MG63 (cell line): Measurements from ENCODE around the gene SHC4. TPM values are rescaled to one million over a fixed set of nuclear protein-coding genes. Genes with fewer than 3 reads are reported as not detected.

Source experiments
- DNase-seq: peaks from one replicate; pipeline ENCODE4 v3.0.0-alpha.2; 2020
- H3K27me3 ChIP-seq: fragments of 250-450 bp; sonication (Bioruptor Pico); 2 replicates; pipeline ENCODE4 v1.5.1; 2020; ENCODE audit warnings: mild to moderate bottlenecking, moderate library complexity
- H3K36me3 ChIP-seq: fragments of 250-450 bp; sonication (Bioruptor Pico); 2 replicates; pipeline ENCODE4 v1.5.1; 2020; ENCODE audit warnings: mild to moderate bottlenecking, moderate library complexity
- H3K4me3 ChIP-seq: fragments of 250-450 bp; sonication (Bioruptor Pico); 2 replicates; pipeline ENCODE4 v1.5.1; 2020; ENCODE audit warnings: mild to moderate bottlenecking, moderate library complexity
- H3K9me3 ChIP-seq: fragments of 250-450 bp; sonication (Bioruptor Pico); 2 replicates; pipeline ENCODE4 v1.5.1; 2020; ENCODE audit warnings: mild to moderate bottlenecking, moderate library complexity
- total RNA-seq: library from RNA; depleted of rRNA; stranded (reverse); fragments of >200 nt; shearing (Covaris generic); gene quantifications from 2 replicates; pipeline ENCODE4 v1.2.3, GENCODE V29; 2014; ENCODE audit warnings: low replicate concordance

The SHC4 gene
- total RNA-seq, 1 experiment from 2014 or later, result not detected

DNA sequence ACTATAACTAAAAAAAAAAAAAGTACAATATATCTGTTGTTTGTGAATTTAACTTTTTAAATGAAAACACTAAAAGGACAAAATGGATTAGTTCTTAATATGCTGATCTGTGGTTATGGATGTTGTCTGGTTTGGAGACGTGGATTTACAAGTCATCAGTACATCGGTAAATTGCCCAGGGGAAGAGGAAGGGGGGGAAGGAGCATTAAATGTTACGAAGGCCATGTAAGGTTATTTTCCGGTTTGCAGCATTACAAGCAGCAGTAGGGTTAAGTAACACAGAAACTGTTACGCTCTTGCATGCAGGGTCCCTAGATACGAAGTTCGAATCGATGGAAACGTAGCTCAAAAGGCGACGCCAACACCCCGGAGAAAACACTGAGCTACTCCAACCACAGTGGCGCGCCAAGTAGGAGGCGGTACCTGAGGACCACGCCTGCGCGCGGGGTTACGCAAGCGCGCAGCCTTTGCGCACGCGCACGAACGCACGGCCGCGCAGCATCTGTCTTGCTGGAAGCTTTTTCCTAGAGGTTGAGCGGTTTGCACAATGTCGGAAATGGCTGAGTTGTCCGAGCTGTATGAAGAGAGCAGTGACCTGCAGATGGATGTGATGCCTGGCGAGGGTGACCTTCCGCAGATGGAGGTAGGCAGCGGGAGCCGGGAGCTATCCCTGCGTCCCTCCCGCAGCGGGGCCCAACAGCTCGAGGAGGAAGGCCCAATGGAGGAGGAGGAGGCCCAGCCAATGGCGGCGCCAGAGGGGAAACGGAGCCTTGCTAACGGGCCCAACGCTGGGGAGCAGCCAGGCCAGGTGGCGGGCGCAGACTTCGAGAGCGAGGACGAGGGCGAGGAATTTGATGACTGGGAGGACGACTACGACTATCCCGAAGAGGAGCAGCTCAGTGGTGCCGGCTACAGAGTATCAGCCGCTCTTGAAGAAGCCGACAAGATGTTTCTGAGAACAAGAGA lies 85.8 kb downstream of the SHC4 start, which contains the start of gene EID1:
TSS of gene EID1 (plus strand) at position 505 of the 966 bp plus-strand sequence. CDS start at position 548, 43 bp downstream.
- Histone ChIP-seq H3K9me3 (no peaks in the 10 kb centered on the region), H3K36me3 (no peaks in the 10 kb centered on the region; the same call in 1 of the 2 replicates), H3K4me3 (peak within 1 kb of the TSS; percentile 77), H3K27me3 (no peaks in the 10 kb centered on the region)
- peak; percentile 92 for DNase-seq

DNA sequence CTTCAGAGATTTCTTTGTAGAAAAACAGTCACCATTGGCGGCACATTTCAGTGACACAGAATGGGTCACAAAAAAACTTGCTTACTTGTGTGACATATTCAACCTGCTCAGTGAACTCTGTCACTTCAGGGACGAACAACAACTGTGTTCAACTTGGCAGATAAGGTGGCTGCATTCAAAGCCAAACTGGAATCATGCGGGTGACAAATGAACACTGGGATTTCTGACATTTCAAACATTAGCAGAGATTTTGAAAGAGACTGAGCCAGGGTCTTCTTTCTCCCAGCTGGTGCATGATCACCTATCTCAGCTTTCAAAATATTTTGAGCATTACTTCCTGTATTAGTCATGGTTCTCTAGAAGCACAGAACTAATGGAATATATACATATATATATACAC lies 87.7 kb downstream of the SHC4 start:
- H3K4me3 ChIP-seq, result no peak overlapping the region
- H3K27me3 ChIP-seq, result no peaks in the 10 kb centered on the region
- no peaks in the 10 kb centered on the region; the same call in 1 of the 2 replicates for H3K36me3 ChIP-seq
- no peaks in the 10 kb centered on the region for H3K9me3 ChIP-seq
- no peak for DNase-seq

DNA sequence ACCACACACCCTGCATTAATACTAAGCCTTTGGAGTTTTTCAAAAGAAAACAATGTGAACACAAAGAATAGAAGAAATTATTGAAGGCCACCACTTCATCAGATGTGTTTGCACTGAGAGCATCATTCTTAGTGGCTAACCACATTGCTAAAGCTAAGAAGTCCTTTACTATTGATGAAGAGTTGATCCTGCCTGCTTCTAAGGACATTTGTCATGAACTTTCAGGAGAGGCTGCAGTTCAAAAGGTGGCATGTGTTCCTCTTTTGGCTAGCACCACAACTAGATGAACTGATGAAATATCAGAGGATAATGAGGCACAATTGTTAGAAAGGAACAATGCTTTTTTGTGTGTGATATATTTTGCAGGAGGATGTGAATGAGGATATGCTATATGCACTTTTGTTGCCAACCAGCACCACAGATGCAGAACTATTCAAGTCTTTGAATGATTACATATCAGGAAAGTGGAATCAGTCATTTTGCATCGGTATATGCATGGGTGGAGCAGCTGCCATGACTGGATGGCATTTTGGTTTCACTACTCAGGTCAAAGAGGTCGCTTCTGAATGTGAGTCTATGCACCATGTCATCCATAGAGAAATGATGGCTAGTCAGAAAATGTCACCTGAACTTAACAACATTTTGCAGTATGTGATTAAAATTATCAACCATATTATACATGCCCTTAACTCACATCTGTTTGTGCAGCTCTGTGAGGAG lies 88.3 kb downstream of the SHC4 start:
- no peaks in the 10 kb centered on the region; the same call in 1 of the 2 replicates for H3K36me3 ChIP-seq
- H3K27me3 ChIP-seq, result no peaks in the 10 kb centered on the region
- no peak for DNase-seq
- H3K4me3 ChIP-seq, result no peak overlapping the region
- H3K9me3 ChIP-seq, result no peaks in the 10 kb centered on the region

DNA sequence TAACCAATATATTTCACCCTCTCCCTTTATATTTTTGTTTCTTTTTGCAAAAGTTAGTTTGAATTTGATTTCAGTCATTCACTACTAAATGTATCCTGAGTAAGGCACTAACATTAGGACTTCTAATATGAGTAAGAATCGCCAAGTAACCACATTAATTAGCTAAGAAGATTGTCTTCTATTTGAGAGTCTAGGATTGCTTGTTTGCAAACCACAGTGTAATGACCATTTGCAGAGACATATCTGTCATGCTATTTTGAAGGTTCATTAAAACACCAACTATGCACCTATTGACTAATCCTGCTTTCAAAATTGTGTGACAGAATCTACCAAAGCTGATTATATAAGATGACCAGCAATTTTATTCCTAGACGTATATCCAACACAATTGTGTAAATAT lies 91.1 kb downstream of the SHC4 start:
- Histone ChIP-seq H3K27me3 (no peaks in the 10 kb centered on the region), H3K9me3 (no peaks in the 10 kb centered on the region), H3K36me3 (no peaks in the 10 kb centered on the region), H3K4me3 (no peak overlapping the region)
- no peak for DNase-seq

DNA sequence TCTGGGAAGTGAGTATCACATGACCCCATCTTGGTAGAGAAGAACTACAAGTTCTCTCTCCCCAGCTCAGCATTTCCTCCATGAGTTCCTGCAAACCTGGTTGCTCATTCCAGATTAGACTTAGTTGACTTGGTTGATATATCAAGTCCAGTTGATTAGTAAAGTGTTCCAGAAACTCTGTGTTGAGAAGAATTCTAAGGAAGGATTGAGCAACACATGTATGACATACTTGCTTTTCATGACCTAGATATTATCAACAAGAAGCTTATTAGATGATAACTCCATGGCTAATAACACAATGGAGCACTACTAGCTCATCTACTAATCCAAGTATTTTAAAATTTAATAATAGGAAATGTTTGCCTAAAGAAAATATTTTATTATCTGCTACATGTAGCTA lies 92.2 kb downstream of the SHC4 start:
- no peaks in the 10 kb centered on the region for H3K36me3 ChIP-seq
- no peak for DNase-seq
- no peaks in the 10 kb centered on the region for H3K9me3 ChIP-seq
- H3K4me3 ChIP-seq, result no peak overlapping the region
- no peaks in the 10 kb centered on the region for H3K27me3 ChIP-seq

DNA sequence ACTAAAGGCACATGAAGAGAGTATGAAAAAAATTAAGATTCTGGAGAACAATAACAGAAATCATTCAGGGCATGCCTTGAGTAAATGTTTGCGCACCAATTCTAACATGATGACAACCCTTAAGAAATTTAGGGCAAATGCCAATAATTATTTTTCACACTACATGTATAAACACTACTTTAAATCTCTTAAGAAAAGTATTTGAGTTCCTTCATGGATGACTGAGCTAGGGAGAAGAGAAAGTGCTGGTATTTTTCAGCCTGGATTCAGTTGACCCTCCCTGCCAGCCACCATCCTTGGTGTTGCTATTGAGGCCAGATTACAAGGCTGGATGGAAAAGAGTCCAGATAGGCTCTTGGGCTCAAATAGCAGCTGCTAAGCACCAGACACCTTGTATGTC lies 93.8 kb downstream of the SHC4 start:
- Histone ChIP-seq H3K4me3 (no peak overlapping the region), H3K9me3 (no peaks in the 10 kb centered on the region), H3K36me3 (no peaks in the 10 kb centered on the region), H3K27me3 (no peaks in the 10 kb centered on the region)
- no peak for DNase-seq

DNA sequence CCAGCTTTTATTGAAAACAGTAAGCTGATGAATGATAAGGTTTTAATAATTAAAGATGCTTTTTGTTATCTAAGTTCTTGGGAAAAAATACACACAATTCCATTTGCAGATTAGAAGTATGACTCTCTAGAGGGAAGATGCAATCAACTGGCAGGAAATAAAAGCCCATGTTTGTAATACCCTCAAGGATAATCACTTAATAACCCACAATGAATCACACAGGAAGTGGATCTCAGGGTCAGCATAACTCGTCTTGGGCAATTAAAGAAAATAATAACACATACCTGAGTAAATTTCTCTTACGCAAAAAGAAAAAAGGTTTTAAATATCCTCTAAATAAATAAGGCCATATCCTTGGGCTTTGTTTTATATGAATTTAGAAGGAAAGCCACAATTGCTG lies 95.2 kb downstream of the SHC4 start:
- H3K36me3 ChIP-seq, result no peaks in the 10 kb centered on the region
- H3K4me3 ChIP-seq, result no peak overlapping the region
- no peaks in the 10 kb centered on the region for H3K27me3 ChIP-seq
- DNase-seq, result no peak
- H3K9me3 ChIP-seq, result no peaks in the 10 kb centered on the region

DNA sequence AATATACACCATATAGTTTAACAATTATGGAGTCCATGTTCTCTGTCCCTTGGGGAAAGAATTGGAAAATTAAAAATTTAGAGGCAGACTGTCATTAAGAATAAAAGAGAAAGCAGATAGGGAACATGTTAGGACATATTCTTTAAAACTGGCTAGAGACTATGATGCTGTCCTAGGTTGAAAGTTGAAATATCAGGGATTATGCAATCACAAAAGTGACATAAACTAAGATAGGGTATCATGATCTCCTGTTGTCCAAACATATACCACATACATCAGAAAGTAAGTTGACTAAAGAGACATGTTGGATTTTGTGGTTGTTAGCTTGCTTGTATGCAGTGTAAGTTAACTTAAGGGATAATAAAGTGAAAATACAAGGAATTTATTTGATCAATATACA lies 95.7 kb downstream of the SHC4 start:
- DNase-seq, result no peak
- no peaks in the 10 kb centered on the region for H3K9me3 ChIP-seq
- H3K4me3 ChIP-seq, result no peak overlapping the region
- H3K27me3 ChIP-seq, result no peaks in the 10 kb centered on the region
- H3K36me3 ChIP-seq, result no peaks in the 10 kb centered on the region

DNA sequence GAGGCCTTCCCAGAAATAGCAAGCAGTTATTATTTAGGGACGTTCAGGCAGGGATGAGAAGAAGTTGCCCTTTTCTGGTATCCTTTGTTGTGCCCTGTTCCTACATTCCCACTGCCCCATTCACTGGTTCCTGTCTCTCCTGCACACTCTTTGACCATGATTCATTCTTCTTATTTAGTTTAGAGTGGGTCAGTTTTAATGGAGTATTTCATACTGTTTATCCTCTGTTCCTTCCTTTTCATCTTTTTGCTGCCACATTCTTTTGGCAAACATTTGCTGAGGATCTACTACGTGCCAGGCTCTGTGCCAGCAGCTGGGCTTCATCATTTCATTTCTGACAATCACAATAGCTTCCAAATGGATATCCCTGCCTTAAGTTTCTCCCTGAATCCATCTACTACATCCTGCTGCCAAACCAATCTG lies 97.6 kb downstream of the SHC4 start:
- DNase-seq, result peak; percentile 78
- Histone ChIP-seq H3K9me3 (no peaks in the 10 kb centered on the region), H3K4me3 (no peak overlapping the region), H3K36me3 (no peaks in the 10 kb centered on the region), H3K27me3 (no peaks in the 10 kb centered on the region)

DNA sequence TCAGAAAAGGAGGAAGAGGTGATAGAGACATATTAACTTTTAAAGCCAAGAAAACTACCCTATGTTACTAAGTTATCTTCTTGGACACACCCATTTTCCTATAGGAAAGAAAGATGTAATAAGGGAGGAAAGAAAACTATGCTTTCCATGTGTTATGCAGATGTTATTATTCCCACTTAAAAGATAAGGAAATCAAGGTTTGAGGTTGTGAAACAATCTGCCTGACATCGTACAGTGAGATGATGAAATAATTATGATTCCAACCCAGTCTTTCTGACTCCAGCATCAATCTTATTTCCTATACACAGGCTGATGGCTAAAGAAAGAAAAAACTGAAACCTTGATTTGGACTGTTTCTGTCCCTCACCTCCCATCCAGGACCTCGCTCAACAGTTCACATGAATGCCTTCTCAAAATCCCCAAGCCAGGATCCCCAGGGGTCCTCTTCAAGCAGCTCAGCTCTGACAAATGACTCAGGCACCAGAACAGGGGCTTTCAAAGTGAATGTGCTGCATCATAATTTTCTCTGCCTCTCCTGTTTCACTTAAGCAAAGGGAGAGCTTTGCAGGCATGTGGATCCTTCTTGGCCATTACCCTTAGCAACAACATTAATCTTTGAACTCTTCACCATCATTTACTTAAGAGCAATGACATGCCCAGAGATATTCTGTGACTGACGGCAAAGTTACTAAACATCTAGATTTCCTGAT lies 98.2 kb downstream of the SHC4 start:
- Histone ChIP-seq H3K9me3 (no peaks in the 10 kb centered on the region), H3K4me3 (no peak overlapping the region), H3K36me3 (no peaks in the 10 kb centered on the region), H3K27me3 (no peaks in the 10 kb centered on the region)
- DNase-seq, result peak; percentile 64

DNA sequence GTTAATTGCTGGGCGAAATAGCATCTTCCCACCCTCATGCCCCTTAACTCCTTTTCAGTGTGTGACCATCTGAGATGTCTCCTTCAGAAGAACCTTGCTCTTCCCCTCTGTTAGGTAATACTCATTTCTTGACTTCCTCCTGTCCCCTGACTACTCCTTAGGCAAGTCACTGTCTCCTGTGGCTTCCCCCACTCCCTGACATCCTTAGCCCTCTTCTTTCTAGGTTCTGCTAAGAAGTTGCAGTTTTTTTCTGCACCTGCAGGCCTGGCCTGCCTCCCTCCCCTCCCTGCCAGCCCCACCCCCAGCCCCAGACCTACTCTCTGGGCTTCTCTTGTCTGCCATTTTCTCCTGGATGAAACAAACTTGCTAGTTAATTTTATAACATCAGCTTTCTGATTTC lies 101.0 kb downstream of the SHC4 start:
- Histone ChIP-seq H3K4me3 (no peak overlapping the region), H3K36me3 (no peaks in the 10 kb centered on the region), H3K27me3 (no peaks in the 10 kb centered on the region), H3K9me3 (no peaks in the 10 kb centered on the region)
- no peak for DNase-seq

DNA sequence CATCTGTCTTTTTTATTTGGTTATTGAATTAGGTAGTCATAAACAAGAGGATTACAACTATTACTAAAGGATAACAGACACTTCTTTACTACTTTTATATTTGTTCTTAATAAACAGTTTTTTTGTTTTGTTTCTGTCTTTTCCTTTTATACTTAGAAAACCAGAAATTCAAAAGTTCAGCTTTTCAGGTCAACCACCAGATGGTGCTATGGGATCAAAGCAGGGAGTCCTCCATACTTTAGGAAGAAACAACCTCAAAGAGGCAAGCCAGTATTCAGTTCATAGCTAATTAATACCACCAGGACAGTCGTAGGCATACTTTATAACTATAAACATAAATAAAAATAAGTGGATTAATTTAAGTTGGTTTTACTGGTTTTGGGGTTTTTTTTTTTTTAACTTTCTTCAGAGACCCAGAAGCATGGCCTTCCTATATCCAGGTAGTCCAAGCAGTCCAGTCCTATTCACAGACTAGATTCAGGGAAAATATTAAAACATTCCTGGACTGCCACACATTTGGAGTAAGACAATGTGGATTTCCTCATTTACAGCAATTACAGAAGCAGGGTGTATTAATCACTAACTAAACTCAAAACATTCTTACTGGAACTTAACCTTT lies 101.8 kb downstream of the SHC4 start:
- Histone ChIP-seq H3K27me3 (no peaks in the 10 kb centered on the region), H3K36me3 (no peaks in the 10 kb centered on the region), H3K9me3 (no peaks in the 10 kb centered on the region), H3K4me3 (no peak overlapping the region)
- DNase-seq, result peak; percentile 25

DNA sequence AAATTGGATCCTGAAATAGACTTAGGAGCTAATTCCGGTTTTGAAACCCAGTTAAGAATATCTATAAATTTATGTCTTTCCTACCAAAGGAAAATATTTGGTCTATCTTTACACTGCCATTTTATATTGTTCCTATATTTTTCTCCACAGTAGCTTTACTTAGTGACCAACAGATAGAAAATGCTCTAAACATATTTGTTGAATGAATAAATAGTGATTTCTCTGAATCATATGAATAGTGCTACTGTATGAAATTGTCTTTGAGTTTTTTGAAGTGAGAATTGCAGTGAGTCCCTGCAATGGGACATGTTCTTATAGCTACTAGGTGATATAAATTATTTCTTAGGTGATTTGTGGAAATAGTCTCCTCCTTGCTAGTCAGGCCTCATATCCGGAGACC lies 104.3 kb downstream of the SHC4 start:
- no peak for DNase-seq
- Histone ChIP-seq H3K9me3 (no peaks in the 10 kb centered on the region), H3K27me3 (no peaks in the 10 kb centered on the region), H3K4me3 (no peak overlapping the region), H3K36me3 (no peaks in the 10 kb centered on the region)

DNA sequence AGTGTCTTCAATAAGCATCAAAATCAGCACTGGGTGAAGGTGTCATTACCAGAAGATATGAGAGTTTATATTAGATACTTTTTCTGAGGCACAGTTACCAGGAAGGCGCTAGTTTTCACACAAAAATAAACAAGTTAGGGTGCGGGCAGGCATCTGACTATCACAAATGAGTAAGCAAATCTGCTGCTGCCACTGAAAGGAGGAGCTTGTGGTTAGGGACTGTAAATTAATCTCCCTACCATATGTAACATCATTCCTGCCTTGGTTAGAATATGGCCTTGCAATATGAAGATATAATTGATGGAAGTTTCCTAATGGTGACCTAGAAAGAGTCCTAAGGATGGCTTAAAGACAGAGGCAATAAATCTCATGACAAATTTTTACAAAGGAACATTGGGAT lies 105.3 kb downstream of the SHC4 start:
- DNase-seq, result peak; percentile 62
- Histone ChIP-seq H3K36me3 (no peaks in the 10 kb centered on the region), H3K4me3 (no peak overlapping the region), H3K9me3 (no peaks in the 10 kb centered on the region), H3K27me3 (no peaks in the 10 kb centered on the region)

DNA sequence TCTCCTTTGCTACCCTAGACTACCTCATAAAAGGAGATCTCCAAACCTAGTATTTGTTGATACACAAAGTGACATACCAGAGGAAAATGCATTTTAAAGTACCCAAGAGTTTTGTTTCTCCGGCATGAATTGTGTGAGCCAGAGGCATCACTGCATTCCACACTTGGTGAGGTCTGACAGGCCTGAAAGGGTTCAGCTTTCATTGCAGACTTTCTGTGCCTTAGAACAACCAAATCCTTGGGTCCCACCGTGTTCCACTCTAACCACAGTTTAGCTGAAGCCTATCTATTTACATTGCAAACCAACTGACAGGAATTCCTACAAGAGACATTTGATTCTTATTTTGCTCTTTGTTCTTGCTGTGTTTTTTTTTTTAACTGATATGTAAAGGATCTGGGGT lies 106.8 kb downstream of the SHC4 start:
- H3K9me3 ChIP-seq, result 0 out of 2 replicates have a peak, but pooled peaks cover 1% of the 10 kb centered on the region
- no peak overlapping the region for H3K4me3 ChIP-seq
- DNase-seq, result no peak
- no peaks in the 10 kb centered on the region for H3K36me3 ChIP-seq
- H3K27me3 ChIP-seq, result no peaks in the 10 kb centered on the region
